GM23338 (cell line): ENCODE measurements around the gene RNF220. TPM values are rescaled to one million over a fixed set of nuclear protein-coding genes. Genes with fewer than 3 reads are reported as not detected.

Experiments
- ATAC-seq: fragments of 200-7000 bp; cut with Tn5 transposase; 3 replicates; pipeline ENCODE4 v1.9.1; 2020
- DNase-seq: peaks from one replicate; pipeline ENCODE4 v3.0.0-alpha.2; 2015; ENCODE audit warnings: low spot score
- H2AFZ ChIP-seq: fragments of 200-600 bp; sonication (generic); 2 replicates; pipeline ENCODE4 v1.8.0; 2016; ENCODE audit warnings: antibody characterized with exemption, mild to moderate bottlenecking, moderate library complexity
- H3F3A ChIP-seq: fragments of 200-600 bp; sonication (generic); replicated peaks from 2 replicates; pipeline ENCODE4 v1.8.0; 2017; ENCODE audit warnings: antibody characterized with exemption, mixed run types, low read depth
- H3K27ac ChIP-seq: fragments of 200-600 bp; sonication (generic); 2 replicates; pipeline ENCODE4 v1.6.1; 2016; ENCODE audit warnings: low read depth
- H3K27me3 ChIP-seq: fragments of 200-600 bp; sonication (generic); 2 replicates; pipeline ENCODE4 v1.8.0; 2016; ENCODE audit warnings: mild to moderate bottlenecking, mixed run types, moderate library complexity; ENCODE audit not compliant: insufficient read depth
- H3K36me3 ChIP-seq: fragments of 200-600 bp; sonication (generic); 2 replicates; pipeline ENCODE4 v1.8.0; 2016; ENCODE audit warnings: mild to moderate bottlenecking; ENCODE audit not compliant: insufficient read depth
- H3K4me1 ChIP-seq: fragments of 200-600 bp; sonication (generic); 2 replicates; pipeline ENCODE4 v1.8.0; 2016; ENCODE audit warnings: mild to moderate bottlenecking, moderate library complexity; ENCODE audit not compliant: insufficient read depth
- H3K4me2 ChIP-seq: fragments of 200-600 bp; sonication (generic); 2 replicates; pipeline ENCODE4 v1.7.1; 2017; ENCODE audit warnings: mixed run types
- H3K4me3 ChIP-seq: fragments of 200-600 bp; sonication (generic); 2 replicates; pipeline ENCODE4 v1.6.1; 2016; ENCODE audit warnings: mixed run types
- H3K79me2 ChIP-seq: fragments of 200-600 bp; sonication (generic); replicated peaks from 2 replicates; pipeline ENCODE4 v1.8.0; 2017; ENCODE audit warnings: mild to moderate bottlenecking; ENCODE audit not compliant: insufficient read depth
- H3K9me2 ChIP-seq: fragments of 200-600 bp; sonication (generic); 2 replicates; pipeline ENCODE4 v1.8.0; 2017; ENCODE audit not compliant: insufficient read depth
- H4K20me1 ChIP-seq: fragments of 200-600 bp; sonication (generic); replicated peaks from 2 replicates; pipeline ENCODE4 v1.8.0; 2017; ENCODE audit warnings: mild to moderate bottlenecking; ENCODE audit not compliant: insufficient read depth
- H3K27ac Mint-ChIP-seq: 2 replicates; pipeline ENCODE4 v1.8.0; 2020; ENCODE audit warnings: inconsistent platforms, mild to moderate bottlenecking, moderate library complexity, mixed read lengths
- H3K27me3 Mint-ChIP-seq: 3 replicates; pipeline ENCODE4 v1.8.0; 2022; ENCODE audit warnings: low read depth, mild to moderate bottlenecking, moderate library complexity, mixed read lengths, inconsistent platforms; ENCODE audit not compliant: insufficient read depth, poor library complexity
- H3K36me3 Mint-ChIP-seq: 3 replicates; pipeline ENCODE4 v1.8.0; 2021; ENCODE audit warnings: low read depth, mild to moderate bottlenecking, inconsistent platforms, moderate library complexity, mixed read lengths
- H3K4me1 Mint-ChIP-seq: 3 replicates; pipeline ENCODE4 v1.8.0; 2020; ENCODE audit warnings: mild to moderate bottlenecking, inconsistent platforms, mixed read lengths
- H3K4me3 Mint-ChIP-seq: 3 replicates; pipeline ENCODE4 v1.8.0; 2021; ENCODE audit warnings: moderate library complexity, mild to moderate bottlenecking, inconsistent platforms, mixed read lengths
- H3K9me3 Mint-ChIP-seq: 3 replicates; pipeline ENCODE4 v1.8.0; 2020; ENCODE audit warnings: moderate library complexity, mild to moderate bottlenecking, inconsistent platforms, mixed read lengths
- CREB1 ChIP-seq: fragments of 250-450 bp; sonication (Bioruptor Pico); IDR thresholded peaks from 2 replicates; pipeline ENCODE4 v1.5.0; 2020; ENCODE audit warnings: low read depth, mild to moderate bottlenecking, moderate library complexity
- CTCF ChIP-seq, 2 experiments: fragments of 200-600 bp in 1 of 2; sonication (generic) in 1 of 2; conservative IDR thresholded peaks; 2 replicates each; pipeline versions ENCODE4 v1.5.1 to v1.6.1; 2016 to 2017; ENCODE audit warnings: antibody characterized with exemption in 2 of 2, low read depth in 2 of 2, mild to moderate bottlenecking in 2 of 2, moderate library complexity in 1 of 2
- ETS1 ChIP-seq: IDR thresholded peaks from 2 replicates; pipeline ENCODE4 v1.6.1; 2016; ENCODE audit warnings: antibody characterized with exemption
- EZH2 ChIP-seq: fragments of 200-600 bp; sonication (generic); IDR thresholded peaks from one replicate; pipeline ENCODE4 v1.8.0; 2017; ENCODE audit warnings: antibody characterized with exemption, mild to moderate bottlenecking, low read depth; ENCODE audit not compliant: unreplicated experiment
- EZH2phosphoT487 ChIP-seq: fragments of 200-600 bp; sonication (generic); IDR thresholded peaks from one replicate; pipeline ENCODE4 v1.8.1; 2018; ENCODE audit warnings: antibody characterized with exemption; ENCODE audit not compliant: unreplicated experiment
- JUNB ChIP-seq: IDR thresholded peaks from one replicate; pipeline ENCODE4 v1.6.1; 2016; ENCODE audit warnings: antibody characterized with exemption; ENCODE audit not compliant: unreplicated experiment
- NANOG ChIP-seq: IDR thresholded peaks from 2 replicates; pipeline ENCODE4 v1.6.1; 2016; ENCODE audit warnings: antibody characterized with exemption, borderline replicate concordance
- POLR2AphosphoS5 ChIP-seq: IDR thresholded peaks from 2 replicates; pipeline ENCODE4 v1.6.1; 2016; ENCODE audit warnings: antibody characterized with exemption, low read depth
- REST ChIP-seq: IDR thresholded peaks from one replicate; pipeline ENCODE4 v1.6.1; 2018; ENCODE audit warnings: antibody characterized with exemption; ENCODE audit not compliant: unreplicated experiment
- STAT1 ChIP-seq: IDR thresholded peaks from one replicate; pipeline ENCODE4 v1.6.1; 2016; ENCODE audit warnings: antibody characterized with exemption; ENCODE audit not compliant: unreplicated experiment
- ZNF114 ChIP-seq: fragments of 250-450 bp; sonication (Bioruptor Pico); IDR thresholded peaks from 2 replicates; pipeline ENCODE4 v1.5.0; 2020; ENCODE audit warnings: mild to moderate bottlenecking, moderate library complexity
- ZNF331 ChIP-seq: fragments of 250-450 bp; sonication (Bioruptor Pico); IDR thresholded peaks from 2 replicates; pipeline ENCODE4 v1.5.0; 2020; ENCODE audit warnings: low read depth, mild to moderate bottlenecking, moderate library complexity
- polyA plus RNA-seq: library from polyadenylated mRNA; unstranded; fragments of >200 nt; fragmentation: Nextera tagmentation; extraction: Ambion mirVana; gene quantifications from 2 replicates; pipeline ENCODE4 v1.2.1, GENCODE V29; 2016
- total RNA-seq: library from RNA; depleted of rRNA; stranded (reverse); fragments of >200 nt; shearing (Covaris generic); gene quantifications from 2 replicates; pipeline ENCODE4 v1.2.3, GENCODE V29; 2014

The RNF220 gene
- total and polyA plus RNA-seq, 2 experiments from 2014 or later = 72.8 to 168 TPM

- no peak for TF ChIP-seq REST
- TF ChIP-seq EZH2 = no peak
- TF ChIP-seq ZNF331 (CRISPR knock-in tag) = no peak
- no peak for TF ChIP-seq POLR2AphosphoS5
- TF ChIP-seq STAT1 = no peak
- TF ChIP-seq CREB1 = no peak
- no peak for TF ChIP-seq ZNF114 (CRISPR knock-in tag)
- no peak for TF ChIP-seq EZH2phosphoT487
- no peak for TF ChIP-seq ETS1
- no peak for TF ChIP-seq JUNB
- TF ChIP-seq CTCF (conservative IDR thresholded peaks at IDR 0.05; ENCODE audit: low read depth in 2 of 2) = no peak
Observed at GRCh38 chr1:44634606-44635189, 229.6 kb downstream of the RNF220 start (continued).

GRCh38 chr1:44635439-44635838 is 230.4 kb downstream of the RNF220 start:
- Mint-ChIP-seq H3K27ac (no peak overlapping the region), H3K36me3 (peaks cover 72% of the 10 kb centered on the region), H3K4me3 (no peak overlapping the region), H3K9me3 (no peaks in the 10 kb centered on the region), H3K4me1 (peaks cover 20% of the 10 kb centered on the region), H3K27me3 (peaks cover 7% of the 10 kb centered on the region)
- Histone ChIP-seq H4K20me1 (peaks cover 16% of the 10 kb centered on the region), H3F3A (peaks cover 33% of the 10 kb centered on the region), H3K79me2 (peaks cover 25% of the 10 kb centered on the region), H3K4me2 (no peak overlapping the region), H3K4me1 (peaks cover 13% of the 10 kb centered on the region), H3K9me2 (no peaks in the 10 kb centered on the region), H3K27ac (no peak overlapping the region), H3K4me3 (no peak overlapping the region), H2AFZ (no peak overlapping the region), H3K36me3 (peaks cover 24% of the 10 kb centered on the region), H3K27me3 (no peaks in the 10 kb centered on the region)
- ATAC-seq (no peak), DNase-seq (no peak)
- TF ChIP-seq POLR2AphosphoS5 (no peak), CREB1 (no peak), ZNF114 (CRISPR knock-in tag) (no peak), NANOG (no peak), ZNF331 (CRISPR knock-in tag) (no peak), EZH2phosphoT487 (no peak), STAT1 (no peak), CTCF (conservative IDR thresholded peaks at IDR 0.05; ENCODE audit: low read depth in 2 of 2) (no peak), ETS1 (no peak), REST (no peak)
